Measurements from ENCODE around the gene COX4I2.

Gene COX4I2

DNA sequence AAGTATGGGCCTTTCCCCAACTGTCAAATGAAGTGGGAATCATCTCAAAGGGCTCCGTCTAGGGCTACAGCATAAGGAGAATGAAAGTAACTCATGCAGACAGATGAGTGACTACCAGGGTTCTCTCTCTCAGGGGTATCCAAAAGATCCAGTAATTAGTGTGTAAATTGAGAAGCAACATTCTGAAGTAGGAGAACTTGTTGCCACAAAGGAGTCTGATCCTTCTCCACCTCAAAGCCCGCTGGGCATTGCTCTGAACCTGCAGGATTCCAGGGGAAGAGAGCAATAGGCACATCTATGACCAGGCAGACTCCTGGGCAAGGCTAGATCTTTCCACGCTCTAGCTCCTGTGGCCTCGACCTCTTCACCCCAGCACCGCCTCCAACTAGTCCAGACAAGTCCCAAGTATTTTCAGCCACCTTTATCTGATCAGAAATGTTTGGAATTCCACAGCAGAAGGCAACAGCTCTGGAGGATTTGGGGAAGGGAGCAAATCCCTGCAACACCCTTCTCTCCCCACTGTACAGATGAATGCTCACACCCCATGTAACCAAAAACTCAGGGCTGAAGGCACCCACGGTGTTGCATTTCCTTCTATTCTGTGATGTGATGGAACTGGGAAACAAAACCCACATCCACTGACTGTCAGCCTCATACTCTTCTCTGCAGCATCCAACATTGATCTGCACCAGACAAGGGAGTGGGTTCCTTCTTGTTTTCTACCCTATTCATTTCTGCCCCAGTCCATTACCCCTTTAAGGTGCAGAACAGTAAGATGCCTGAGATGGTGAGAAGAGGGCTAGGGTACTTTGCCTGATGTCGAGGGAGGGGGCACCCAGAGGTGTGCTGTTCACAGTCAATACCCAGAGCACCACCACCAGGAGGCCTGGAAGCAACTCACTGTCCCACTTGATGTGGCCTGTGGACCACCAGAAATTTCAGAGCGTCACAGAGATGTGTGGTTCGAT, 41.0 kb downstream of the COX4I2 start:
- DNase-seq: no peak

DNA sequence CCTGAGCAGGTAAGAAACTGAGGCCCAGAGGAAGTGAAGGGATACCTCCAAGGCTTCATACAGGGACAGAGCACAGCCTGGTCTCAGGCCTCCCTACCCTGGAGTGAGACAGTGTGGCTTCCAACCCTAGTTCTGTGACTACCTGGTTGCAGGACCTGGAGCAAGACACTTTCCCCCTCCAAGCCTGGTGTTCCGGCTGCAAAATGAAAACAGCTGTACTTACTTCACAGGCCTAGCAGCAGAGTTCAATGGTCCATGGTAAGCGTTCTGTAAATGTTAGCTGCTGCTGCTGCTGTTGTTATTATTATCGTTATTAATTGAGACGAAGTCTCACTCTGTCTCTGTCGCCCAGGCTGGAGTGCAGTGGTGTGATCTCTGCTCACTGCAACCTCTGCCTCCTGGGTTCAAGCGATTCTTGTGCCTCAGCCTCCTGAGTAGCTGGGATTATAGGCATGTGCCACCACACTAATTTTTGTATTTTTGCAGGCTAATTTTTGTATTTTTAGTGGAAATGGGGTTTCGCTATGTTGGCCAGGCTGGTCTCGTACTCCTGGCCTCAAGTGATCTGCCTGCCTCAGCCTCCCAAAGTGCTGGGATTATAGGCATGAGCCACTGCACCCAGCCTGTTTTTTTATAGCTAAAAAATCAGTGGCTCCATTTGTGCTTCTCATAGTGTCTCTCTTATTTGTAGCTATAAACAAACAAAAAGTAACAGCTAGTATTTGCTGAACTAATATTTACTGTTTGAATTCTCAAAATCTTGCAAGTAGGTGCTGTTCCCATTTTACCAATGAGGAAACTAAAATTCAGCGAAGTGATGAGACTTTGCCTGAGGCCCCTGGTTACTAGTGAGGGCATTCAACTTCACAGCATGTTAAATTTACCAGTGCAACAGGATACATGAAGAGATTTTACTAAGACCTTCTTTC, 41.9 kb downstream of the COX4I2 start:
- DNase-seq: no peak

DNA sequence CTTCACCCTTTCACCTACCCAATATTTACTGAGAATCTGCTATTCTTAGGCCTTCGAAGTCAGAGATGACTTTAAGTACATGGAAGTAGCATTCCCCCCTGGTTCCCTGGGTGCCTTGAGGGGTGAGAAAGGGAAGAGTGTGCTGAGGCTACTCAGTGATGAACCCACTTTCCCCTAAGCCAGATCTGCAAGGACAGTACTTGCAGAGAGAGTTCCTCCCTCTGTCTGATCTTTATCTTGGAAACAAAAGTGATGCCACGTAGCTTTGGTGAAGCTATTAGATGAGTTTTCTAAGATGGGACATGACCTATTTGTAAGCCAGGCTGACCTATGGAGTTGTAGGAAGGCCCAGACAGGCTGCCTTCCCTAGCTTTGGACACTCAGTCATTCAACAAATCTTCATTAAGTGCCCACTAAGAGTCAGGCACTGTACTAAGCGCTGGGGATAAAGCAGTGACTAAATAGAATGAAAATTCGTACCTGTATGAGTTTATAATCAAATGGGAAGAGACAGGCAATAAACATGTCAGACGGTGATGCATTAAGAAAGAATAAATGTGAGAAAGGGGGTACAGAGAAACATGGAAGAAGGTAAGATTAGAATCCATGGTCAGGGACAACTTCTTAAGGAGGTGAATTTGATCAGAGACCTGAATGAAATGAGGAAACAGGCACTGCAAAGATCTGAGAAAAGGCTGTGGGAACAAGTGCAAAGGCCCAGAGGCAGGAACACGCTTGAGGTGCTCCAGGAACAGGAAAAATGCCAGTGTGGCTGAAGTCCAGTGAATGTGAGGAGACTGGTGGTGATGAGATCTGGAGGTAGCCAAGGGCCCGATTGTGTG, 42.8 kb downstream of the COX4I2 start:
- no peak for DNase-seq

DNA sequence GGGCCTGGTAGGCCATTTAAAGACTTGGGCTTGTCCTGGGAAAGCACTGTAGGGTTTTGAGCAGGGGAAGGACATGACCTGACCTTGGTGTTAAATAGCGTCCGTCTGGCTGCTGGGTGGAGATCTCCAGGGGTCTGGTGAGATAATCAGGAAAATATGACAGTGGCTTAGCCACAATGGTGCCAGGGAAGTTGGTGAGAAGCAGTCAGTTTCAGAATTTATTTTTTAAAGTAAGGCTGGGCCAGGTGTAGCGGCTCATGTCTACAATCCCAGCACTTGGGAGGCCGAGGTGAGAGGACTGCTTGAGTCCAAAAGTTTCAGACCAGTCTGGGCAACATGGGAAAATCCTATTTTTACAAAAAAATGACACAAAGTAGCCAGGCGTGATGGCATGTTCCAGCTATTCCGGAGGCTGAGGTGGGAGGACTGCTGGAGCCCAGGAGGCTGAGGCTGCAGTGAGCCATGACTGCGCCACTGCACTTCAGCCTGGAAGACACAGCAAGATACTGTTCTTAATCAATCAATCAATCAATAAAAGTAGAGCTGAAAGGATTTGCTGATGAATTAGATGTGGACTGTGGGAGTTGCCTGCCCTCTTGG, 43.5 kb downstream of the COX4I2 start:
- DNase-seq: no peak

DNA sequence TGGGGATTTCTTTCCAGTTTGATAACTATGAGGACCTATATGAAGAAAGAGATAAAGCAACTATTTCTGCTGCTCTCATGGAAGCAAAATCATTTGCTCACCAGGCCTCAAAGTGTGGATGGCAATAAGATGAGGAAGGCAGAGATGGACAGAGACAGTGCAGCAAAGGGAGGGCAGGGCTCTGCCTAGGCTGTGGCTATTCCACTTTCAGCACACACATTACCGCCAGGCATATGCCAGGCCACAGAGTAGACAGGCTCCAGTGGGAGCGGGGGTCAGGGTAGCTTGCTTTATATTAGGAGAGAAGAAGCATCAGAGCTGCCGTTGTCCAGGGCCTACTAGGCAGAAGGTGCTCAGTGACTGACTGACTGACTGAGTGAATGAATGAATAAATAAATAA, 44.1 kb downstream of the COX4I2 start:
- DNase-seq: no peak

DNA sequence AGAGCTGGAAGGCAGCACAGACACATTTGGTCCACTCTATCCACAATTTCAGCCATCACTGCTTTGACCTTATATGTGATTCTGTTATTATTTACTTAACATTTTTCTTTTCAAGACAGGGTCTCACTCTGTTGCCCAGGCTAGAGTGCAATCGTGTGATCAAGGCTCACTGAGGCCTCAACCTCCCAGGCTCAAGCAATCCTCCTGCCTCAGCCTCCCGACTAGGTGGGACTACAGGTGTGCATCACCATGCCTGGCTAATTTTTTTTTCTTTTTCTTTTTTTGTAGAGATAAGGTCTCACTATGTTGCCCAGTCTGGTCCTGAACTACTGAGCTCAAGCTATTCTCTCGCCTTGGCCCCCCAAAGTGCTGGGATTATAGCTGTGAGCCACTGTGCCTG, 44.6 kb downstream of the COX4I2 start:
- no peak for DNase-seq

DNA sequence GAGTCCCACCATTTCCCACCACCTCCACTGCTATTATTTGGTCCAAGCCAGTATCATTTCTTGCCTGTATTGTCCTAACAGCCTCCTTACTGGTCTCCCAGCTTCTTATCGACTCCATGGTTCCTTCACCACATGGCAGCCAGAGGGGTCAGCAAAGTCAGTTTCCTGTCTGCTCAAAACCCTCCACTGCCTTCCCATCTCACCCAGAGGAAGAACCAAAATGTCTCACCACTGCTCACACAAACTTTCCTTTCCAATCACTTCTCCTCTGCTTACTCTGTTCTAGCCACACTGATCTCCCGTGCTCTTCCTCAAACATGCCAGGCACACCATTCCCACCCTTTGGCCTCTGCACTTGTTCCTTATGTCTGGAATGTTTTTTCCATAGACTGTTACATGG, 45.2 kb downstream of the COX4I2 start:
- DNase-seq: no peak

DNA sequence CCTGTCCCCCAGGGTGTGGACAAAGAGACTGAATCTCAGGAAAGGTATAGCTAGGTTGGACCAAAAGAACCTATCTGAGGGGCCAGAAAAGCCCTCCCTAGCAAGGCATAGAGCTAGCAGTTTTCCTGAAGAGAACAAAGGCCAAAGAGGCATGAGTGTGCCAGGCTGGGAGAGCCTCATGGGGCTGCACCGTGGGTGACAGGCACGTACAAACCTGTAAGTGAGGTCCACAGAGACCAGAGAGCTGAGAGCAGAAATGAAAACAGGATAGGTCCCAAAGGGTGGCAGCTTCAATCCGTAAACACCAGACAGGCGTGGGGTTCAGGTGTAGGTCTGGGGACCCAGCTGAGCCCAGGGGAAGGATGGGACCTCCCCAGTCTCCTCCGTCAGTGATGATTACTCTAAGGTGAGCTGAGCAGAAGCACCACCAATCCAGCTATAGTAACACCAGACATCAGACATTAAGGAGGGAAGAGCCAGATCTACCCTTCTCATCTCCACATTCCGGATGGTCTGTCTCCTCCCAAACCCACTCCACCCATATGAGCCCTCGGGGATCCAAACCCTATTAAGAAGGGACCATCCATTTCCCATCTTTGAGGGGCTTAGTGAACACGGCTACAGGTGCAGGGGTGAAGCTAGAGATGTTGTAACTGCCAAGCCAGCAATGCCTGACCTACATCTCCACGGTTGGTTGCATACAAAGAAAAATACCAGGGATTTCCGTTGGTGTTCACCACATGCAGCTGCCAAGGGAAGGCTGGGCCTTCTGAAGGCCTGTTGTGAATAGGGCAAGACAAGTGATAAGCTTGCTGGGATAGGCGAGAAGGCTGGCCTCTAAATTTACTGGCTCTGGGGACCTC, 46.7 kb downstream of the COX4I2 start:
- DNase-seq: no peak

DNA sequence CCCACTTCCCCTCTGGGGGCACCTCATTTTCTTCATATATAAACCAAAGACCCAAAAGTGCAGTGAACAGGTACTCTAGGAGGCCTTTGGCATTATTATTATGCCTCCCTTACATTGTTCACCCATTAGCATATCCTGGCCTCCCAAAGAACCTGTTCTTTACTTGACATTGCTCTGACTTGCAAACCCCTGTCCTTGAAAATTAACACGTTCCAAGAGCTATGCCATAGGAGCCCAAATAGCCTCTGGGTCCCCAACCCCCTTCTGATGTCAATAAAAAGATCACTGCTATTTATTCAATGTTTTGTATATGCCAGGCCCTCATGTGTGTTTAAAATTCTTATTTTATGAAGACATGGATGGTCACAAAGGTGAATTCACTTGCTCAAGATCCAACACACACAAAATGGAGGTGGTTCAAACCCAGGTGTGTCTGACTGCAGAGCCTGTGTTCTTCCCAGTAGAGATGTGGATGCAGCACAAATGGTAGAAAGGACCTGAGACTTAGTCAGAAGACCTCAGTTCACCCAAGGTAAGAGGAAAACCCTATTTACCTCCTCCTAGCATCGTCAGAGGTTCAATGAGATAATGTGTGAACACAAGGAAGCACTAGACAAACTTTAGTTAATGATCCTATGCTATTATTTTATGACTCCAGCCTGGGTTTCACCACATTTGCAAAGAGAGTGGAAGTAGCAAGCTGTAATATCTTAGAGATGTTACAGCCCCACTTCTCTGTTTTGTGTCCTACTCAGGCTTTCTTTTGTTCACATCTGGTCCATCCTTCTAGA, 48.3 kb downstream of the COX4I2 start:
- DNase-seq: no peak

DNA sequence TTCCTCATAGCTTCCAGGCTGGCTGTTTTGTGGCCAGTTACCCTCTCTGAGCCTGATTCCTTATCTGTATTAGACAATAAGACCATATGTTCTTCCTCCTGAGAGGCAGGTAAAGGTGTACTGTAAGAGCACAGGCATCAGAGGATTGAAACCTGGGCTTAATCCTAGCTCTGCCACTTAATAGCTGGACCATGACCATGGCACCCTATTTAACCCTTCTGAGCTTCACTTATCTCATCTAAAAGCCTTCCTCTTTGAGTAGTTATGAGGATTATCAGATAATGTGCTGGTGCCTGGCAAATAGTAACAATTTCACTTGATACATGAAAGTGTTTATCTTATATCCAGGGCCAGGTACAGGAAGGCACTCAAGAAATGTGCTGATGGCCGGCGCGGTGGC, 50.1 kb downstream of the COX4I2 start:
- no peak for DNase-seq

DNA sequence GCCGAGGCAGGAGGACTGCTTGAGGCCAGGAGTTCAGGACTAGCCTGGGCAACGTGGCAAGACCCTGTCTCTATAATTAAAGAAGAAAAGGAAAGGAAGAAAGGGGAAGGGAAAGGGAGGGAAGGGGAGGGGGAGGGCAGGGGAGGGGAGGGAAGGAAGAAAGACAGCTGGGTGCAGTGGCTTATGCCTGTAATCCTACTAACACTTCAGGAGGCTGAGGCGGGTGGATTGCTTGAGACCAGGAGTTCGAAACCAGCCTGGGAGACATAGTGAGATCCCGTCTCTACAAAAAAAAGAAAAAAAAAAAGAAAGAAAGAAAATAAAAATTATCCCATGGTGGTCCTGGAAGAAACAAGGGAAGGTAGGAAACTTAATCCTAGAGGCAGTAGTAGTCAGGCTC, 51.4 kb downstream of the COX4I2 start:
- no peak for DNase-seq

DNA sequence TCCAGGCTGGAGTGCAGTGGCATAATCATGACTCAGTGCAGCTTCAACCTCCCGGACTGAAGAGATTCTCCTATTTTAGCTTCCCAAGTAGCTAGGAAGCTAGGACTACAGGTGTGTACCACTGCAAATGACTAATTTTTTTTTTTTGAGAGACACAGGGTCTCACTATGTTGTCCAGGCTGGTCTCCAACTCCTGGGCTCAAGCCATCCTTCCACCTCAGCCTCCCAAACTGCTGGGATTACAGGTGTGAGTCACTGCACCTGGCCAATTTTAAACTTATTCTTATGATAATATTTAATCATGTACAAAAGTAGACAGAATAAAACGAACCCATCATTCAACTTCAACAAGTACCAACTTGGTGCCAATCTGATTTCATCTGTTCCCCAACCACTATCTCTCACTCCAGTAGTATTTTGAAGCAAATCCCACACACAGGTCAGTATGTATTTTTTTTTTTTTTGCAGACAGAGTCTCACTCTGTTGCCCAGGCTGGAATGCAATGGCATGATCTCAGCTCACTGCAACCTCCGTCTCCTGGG, 52.5 kb downstream of the COX4I2 start:
- no peak for DNase-seq

DNA sequence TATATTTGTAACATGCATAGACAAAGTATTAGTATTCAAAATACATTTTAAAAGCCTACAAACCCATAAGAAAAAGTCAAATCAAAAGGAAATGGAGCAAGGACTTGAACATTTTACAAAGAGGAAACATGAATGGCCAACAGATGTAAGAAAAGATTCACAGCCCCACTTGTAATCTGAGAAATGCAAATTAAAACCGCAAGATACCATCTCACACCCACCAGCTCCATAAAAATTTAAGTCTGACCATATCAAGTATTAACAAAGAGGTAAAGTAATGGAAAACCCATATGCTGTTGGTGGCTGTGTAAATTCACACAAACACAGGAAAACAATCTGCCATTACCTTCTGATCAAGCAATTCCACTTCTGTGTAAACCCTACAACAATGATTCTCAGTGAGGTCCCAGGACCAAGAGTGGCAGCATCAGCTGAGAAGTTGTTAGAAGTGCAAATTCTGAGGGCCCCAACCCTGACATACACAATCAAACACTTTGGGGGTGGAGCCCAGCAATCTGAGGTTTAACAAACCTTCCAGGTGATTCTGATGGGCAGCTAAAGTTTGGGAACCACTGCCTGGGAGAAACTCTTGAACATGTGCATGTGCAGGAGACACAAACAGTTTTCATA, 54.0 kb downstream of the COX4I2 start:
- no peak for DNase-seq

DNA sequence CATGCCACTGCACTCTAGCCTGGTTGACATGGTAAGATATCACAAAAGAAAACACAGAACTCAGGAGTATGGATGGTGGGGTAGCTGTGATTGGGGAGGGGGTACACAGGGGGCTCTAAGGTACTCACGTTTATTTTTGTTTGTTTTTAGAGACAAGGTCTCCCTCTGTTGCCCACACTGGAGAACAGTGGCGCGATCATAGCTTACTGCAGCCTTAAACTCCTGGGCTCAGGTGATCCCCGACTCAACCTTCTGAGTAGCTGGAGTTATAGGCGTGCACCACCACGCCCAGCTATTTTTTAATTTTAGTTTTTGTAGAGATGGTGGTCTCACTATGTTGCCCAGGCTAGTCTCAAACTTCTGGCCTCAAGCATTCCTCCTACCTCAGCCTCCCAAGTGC, 55.7 kb downstream of the COX4I2 start:
- DNase-seq: no peak

DNA sequence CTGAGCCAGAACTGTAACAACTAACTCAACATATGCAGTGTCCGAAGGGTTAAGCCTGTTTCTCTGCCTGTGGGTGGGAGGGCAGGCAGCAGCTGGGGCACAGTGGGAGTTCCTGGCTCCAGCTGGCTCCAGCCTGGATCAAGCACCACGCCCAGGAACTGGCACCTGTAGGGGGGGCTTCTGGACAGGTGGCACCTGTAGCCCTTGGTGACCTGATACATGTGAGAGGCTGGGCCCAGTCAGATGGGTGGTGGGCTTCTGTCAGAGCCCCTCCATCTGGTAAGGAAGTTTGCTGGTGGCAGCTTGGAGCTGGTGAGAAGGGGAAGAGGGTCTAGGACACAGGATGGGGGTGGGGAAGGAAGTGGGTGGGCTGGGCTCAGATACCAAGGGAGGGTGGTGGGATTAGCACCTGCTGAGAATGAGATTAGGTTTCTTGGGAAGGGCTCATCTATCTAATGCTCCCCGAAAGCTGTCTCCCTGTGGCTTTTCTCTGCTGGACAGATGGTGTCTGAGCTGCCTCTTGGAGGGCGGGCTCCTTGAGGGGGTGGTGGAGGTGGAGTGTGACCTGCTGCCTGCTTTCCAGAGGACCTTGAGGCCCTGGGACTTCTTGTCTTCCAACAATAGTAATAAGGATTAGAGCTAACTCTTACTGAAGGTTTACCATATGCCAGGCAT, 56.4 kb downstream of the COX4I2 start:
- peak; percentile 3 for DNase-seq
